ENCODE results near the gene ACVR1C. TPM values are rescaled to one million over a fixed set of nuclear protein-coding genes. Genes with fewer than 3 reads are reported as not detected.

Gene ACVR1C
- total and polyA plus RNA-seq, 2 of the 8 experiments (the other 6 are each of a cell fraction or from before 2014, with no cell fraction given) = 0.21 to 0.52 TPM

GRCh38 chr2:157488877-157489276 lies 139.8 kb downstream of the ACVR1C start:
- Histone ChIP-seq H3K4me3 (ENCODE audit: extremely low read depth in 1 of 4, insufficient read depth in 2 of 4, low read depth in 3 of 4, low read length in 4 of 4) (no peak overlapping the region), H3K14ac (ENCODE audit: insufficient read length) (no peak overlapping the region), H4K91ac (replicated peaks; ENCODE audit: insufficient read length, low read length) (no peak overlapping the region), H4K20me1 (replicated peaks in 1 of 2; ENCODE audit: control insufficient read depth in 1 of 2, insufficient read depth in 2 of 2, low read length in 2 of 2) (no peaks in the 10 kb centered on the region), H3K18ac (ENCODE audit: extremely low read depth, low read length) (no peak overlapping the region), H3K27ac (ENCODE audit: low read depth, low read length) (no peak overlapping the region), H2BK12ac (ENCODE audit: low read depth, low read length) (no peak overlapping the region), H3K4me1 (replicated peaks in 1 of 4; ENCODE audit: control insufficient read depth in 3 of 4, insufficient read depth in 4 of 4, low read length in 3 of 4) (no peaks in the 10 kb centered on the region), H2AFZ (ENCODE audit: low read length) (no peak overlapping the region), H3K56ac (replicated peaks; ENCODE audit: insufficient read length, low read depth, low read length) (no peak overlapping the region), H3K27me3 (replicated peaks in 1 of 4; ENCODE audit: control insufficient read depth in 3 of 4, extremely low read depth in 1 of 4, insufficient read depth in 3 of 4, low read length in 3 of 4) (no peaks in the 10 kb centered on the region), H3K23ac (ENCODE audit: insufficient read length) (no peak overlapping the region), H3K9me3 (ENCODE audit: insufficient read depth in 2 of 2, low read depth in 1 of 2, low read length in 1 of 2) (no peaks in the 10 kb centered on the region), H3K4ac (replicated peaks; ENCODE audit: insufficient read length, low read depth, low read length) (no peak overlapping the region), H2BK120ac (replicated peaks; ENCODE audit: low read depth, low read length) (no peak overlapping the region), H2BK15ac (ENCODE audit: low read length) (no peak overlapping the region), H3K79me2 (ENCODE audit: control insufficient read depth in 1 of 2, insufficient read depth in 2 of 2, low read length in 2 of 2) (no peaks in the 10 kb centered on the region), H3K23me2 (ENCODE audit: low read depth, low read length) (no peaks in the 10 kb centered on the region), H3K9ac (replicated peaks in 1 of 4; ENCODE audit: extremely low read depth in 1 of 4, low read depth in 3 of 4, low read length in 3 of 4) (no peak overlapping the region), H3K79me1 (ENCODE audit: low read depth, low read length) (no peaks in the 10 kb centered on the region), H4K5ac (ENCODE audit: insufficient read length, low read depth, low read length) (no peak overlapping the region), H3K36me3 (ENCODE audit: control insufficient read depth in 2 of 4, insufficient read depth in 4 of 4, low read length in 3 of 4) (no peaks in the 10 kb centered on the region), H2BK20ac (ENCODE audit: low read length) (no peak overlapping the region), H2AK5ac (ENCODE audit: low read depth, low read length) (no peak overlapping the region), H4K8ac (ENCODE audit: extremely low read depth, insufficient read depth, low read length) (no peak overlapping the region), H2BK5ac (ENCODE audit: low read depth, low read length) (no peak overlapping the region), H3K4me2 (ENCODE audit: insufficient read depth in 1 of 2, low read depth in 2 of 2, low read length in 2 of 2) (no peak overlapping the region)
- no peak for DNase-seq (ENCODE audit: low read depth in 1 of 2, low spot score in 2 of 2)
- WGBS, 2 experiments (ENCODE audit: extremely low coverage in 1 of 2, insufficient coverage in 1 of 2, insufficient read length in 1 of 2, insufficient replicate concordance in 2 of 2, low coverage in 1 of 2, low lambda C conversion rate in 2 of 2, missing lambda C conversion rate in 1 of 2) = 87% methylated on average over 3 of the region's 3 CpGs; no CpG with 5 or more reads in 1 of the 2 experiments
- CTCF ChIA-PET (ENCODE audit: partially characterized antibody) = interaction anchor here (0.6 to 3.7 kb wide), 15 partner anchors 9 to 518 kb away, joined by 3 to 22 read pairs (median 4); partner anchors contain the start of gene ACVR1C
- FAIRE-seq = no peak
- POLR2A ChIA-PET (ENCODE audit: partially characterized antibody) = no interaction called here
- no peak for TF ChIP-seq ATF2 (IDR thresholded peaks at IDR 0.05; ENCODE audit: low read length)
- no peak for TF ChIP-seq POU5F1 (IDR thresholded peaks at IDR 0.05; ENCODE audit: low read depth, low read length)
- no peak for TF ChIP-seq SRF (IDR thresholded peaks at IDR 0.05; ENCODE audit: low read depth, low read length)
- TF ChIP-seq NANOG (IDR thresholded peaks at IDR 0.05; ENCODE audit: insufficient read depth, low read depth, low read length, poor library complexity, severe bottlenecking) = no peak
- no peak for TF ChIP-seq CBX5 (IDR thresholded peaks at IDR 0.05; ENCODE audit: low read depth, low read length)
- TF ChIP-seq PHF8 (conservative IDR thresholded peaks at IDR 0.05; ENCODE audit: low read depth, low read length) = no peak
- no peak for TF ChIP-seq BACH1 (IDR thresholded peaks at IDR 0.05; ENCODE audit: low read length)
- no peak for TF ChIP-seq CTCF (IDR thresholded peaks at IDR 0.05; ENCODE audit: control extremely low read depth in 1 of 3, insufficient read depth in 1 of 3, low read depth in 1 of 3, low read length in 3 of 3)
- TF ChIP-seq TAF1 (IDR thresholded peaks at IDR 0.05; ENCODE audit: low read depth, low read length) = no peak
- no peak for TF ChIP-seq ASH2L (IDR thresholded peaks at IDR 0.05; ENCODE audit: low read length)
- TF ChIP-seq SUZ12 (IDR thresholded peaks at IDR 0.05; ENCODE audit: low read length) = no peak

Data from H1 (cell line).